ENCODE data around the gene CYB5B.

CYB5B gene

DNA sequence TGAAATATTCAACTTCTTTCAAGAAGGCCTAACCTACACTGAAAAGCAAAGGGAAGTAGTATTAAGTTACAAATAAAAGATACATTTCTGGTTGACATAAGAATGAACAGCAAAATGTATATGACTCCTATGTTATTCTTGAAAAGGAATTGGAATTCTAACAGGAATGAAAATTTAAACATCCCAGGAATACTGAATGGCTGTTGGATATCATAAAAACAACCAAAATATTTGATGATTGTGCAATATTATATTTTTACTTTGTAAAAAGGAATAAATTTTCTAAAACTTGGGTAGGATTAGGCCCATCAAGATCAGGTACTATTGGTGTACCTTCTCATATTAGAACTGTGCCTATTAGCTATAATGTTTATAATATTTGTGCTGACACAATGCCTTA is 50.0 kb downstream of the CYB5B start:
- no peak for DNase-seq (ENCODE audit: low read depth)
- H3K4me3 ChIP-seq (ENCODE audit: low read depth, low read length): no peak overlapping the region
- TF ChIP-seq, protein P1, sequence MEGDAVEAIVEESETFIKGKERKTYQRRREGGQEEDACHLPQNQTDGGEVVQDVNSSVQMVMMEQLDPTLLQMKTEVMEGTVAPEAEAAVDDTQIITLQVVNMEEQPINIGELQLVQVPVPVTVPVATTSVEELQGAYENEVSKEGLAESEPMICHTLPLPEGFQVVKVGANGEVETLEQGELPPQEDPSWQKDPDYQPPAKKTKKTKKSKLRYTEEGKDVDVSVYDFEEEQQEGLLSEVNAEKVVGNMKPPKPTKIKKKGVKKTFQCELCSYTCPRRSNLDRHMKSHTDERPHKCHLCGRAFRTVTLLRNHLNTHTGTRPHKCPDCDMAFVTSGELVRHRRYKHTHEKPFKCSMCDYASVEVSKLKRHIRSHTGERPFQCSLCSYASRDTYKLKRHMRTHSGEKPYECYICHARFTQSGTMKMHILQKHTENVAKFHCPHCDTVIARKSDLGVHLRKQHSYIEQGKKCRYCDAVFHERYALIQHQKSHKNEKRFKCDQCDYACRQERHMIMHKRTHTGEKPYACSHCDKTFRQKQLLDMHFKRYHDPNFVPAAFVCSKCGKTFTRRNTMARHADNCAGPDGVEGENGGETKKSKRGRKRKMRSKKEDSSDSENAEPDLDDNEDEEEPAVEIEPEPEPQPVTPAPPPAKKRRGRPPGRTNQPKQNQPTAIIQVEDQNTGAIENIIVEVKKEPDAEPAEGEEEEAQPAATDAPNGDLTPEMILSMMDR (IDR thresholded peaks at IDR 0.05; ENCODE audit: insufficient read depth, low read depth, low read length, missing control alignments): no peak

DNA sequence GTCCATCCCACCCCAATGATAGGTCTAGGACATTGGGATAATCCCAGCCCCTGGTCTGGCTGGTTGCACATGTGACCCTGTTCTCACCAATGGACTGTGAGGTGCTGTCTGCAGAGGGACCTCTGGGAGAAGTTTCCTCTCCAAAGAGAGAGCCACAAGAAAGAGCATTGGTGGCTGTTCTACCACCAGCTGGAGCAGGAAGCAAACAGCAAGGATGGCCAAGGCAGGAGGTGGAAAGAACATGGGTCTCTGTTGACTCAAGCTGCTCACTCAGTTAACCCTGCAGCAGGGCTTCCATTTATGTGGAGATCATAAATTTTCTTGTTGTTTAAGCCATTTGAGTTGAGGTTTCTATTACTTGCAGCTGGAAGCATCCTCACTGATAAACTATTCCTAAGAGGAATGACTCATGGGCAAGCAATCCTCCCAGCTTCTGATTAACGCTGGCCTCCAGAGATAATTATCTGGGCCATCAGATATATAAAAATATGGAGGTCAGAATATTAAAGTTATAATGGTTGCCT is 52.6 kb downstream of the CYB5B start:
- TF ChIP-seq, protein P1 (IDR thresholded peaks at IDR 0.05; ENCODE audit: insufficient read depth, low read depth, low read length, missing control alignments): no peak
- no peak overlapping the region for H3K4me3 ChIP-seq (ENCODE audit: low read depth, low read length)
- no peak for DNase-seq (ENCODE audit: low read depth)

DNA sequence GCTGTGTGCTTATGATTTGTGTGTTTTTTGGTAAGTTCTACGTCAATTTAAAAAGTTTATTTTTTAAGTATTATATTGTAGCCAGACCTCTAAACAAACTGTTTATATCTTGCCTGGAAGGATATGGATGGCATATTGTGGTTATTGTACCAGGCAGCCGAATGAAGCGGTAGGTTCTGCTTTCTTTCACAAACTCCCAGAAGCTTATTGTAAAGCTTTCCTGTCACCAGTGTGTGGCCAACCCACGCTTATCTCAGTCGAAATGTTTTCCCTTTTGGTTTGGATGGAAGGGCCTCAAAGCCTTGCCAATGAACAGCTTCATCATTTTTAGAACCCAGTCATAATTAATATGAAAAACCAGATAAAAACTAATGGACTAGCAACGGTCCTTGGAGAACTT is 53.1 kb downstream of the CYB5B start:
- no peak overlapping the region for H3K4me3 ChIP-seq (ENCODE audit: low read depth, low read length)
- no peak for DNase-seq (ENCODE audit: low read depth)
- TF ChIP-seq, protein P1 (IDR thresholded peaks at IDR 0.05; ENCODE audit: insufficient read depth, low read depth, low read length, missing control alignments): no peak

DNA sequence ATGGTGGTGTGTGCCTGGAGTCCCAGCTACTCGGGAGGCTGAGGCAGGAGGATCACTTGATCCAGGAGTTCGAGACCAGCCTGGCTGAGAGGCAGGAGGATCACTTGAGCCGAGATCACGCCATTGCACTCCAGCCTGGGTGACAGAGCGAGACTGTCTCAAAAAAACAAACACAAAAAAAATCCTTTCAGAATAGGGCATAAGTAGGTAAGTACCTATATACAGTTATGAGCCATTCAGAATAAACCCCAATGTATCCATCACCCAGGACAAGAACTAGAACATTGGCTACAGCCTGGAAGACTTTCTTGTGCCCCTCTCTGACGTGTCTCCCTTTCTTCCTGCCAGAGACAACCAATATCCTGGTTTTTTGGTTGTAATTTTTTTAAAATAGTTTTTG is 54.3 kb downstream of the CYB5B start:
- H3K4me3 ChIP-seq (ENCODE audit: low read depth, low read length): no peak overlapping the region
- no peak for DNase-seq (ENCODE audit: low read depth)
- TF ChIP-seq, protein P1 (IDR thresholded peaks at IDR 0.05; ENCODE audit: insufficient read depth, low read depth, low read length, missing control alignments): no peak

DNA sequence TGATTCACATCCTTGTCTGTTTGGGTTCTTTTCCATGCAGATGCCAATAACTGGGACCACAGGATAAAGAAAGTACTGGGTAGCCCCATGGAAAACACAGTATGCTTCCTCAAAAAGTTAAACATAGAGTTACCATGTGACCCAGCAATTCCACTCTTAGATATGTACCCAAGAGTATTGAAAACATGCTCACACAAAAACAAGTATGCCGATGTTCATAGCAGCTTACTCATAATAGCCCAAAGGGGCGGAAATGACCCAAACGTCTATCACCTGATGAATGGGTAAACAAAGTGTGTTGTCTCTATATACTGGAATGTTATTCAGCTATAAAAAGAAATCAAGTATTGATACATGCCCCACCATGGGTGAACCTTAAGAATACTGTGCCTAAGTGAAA is 55.4 kb downstream of the CYB5B start:
- H3K4me3 ChIP-seq (ENCODE audit: low read depth, low read length): no peak overlapping the region
- TF ChIP-seq, protein P1 (IDR thresholded peaks at IDR 0.05; ENCODE audit: insufficient read depth, low read depth, low read length, missing control alignments): no peak
- no peak for DNase-seq (ENCODE audit: low read depth)

DNA sequence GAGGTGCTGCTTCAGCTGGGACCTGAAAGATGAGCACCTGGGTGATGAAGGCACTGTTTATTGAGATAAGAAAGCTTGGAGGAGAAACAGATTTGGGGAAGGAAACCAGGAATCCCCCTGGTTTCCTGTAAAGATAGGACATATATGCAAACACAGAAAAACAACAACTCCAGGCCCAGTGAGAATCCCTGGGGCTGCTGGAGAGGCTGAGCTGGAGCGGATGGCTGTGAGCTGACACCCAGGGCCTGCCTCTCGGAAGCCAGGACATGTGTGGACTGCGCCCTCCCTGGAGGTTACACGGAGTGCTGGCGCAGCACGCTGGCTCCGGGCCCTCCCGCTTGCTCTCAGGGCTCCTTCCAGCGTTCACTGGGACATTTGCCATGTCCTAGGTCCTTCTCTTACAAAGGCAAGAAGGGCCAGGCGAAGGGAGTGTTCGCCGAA is 57.5 kb downstream of the CYB5B start:
- DNase-seq (ENCODE audit: low read depth): no peak

More for the DNA sequence above, 57.5 kb downstream of the CYB5B start:
- H3K4me3 ChIP-seq (ENCODE audit: low read depth, low read length): no peak overlapping the region
- TF ChIP-seq, protein P1 (IDR thresholded peaks at IDR 0.05; ENCODE audit: insufficient read depth, low read depth, low read length, missing control alignments): no peak
